ENCODE data around the gene TMPRSS7. TPM values are rescaled to one million over a fixed set of nuclear protein-coding genes. Genes with fewer than 3 reads are reported as not detected.

The TMPRSS7 gene
- total RNA-seq, 6 experiments from 2014 or later, result 0.10 TPM; not detected in 5

Small RNAs within 50 kb of the gene (microRNA-seq; reads per million reads assigned to microRNA genes)
- gene MIR567, result not detected

Other genes with a start within 250 kb of the TMPRSS7 start
- gene PHLDB2, start 175.5 kb upstream of the TMPRSS7 start, total RNA-seq (2021; fragmentation: NEBNext Ultra II Directional; extraction: Animal tissue kit (Norgen Biotek cat#: 25700)), result 10 to 100 TPM; 35.4 to 55.9 (median 37.6) TPM
- gene ABHD10, start 55.7 kb upstream of the TMPRSS7 start, total RNA-seq (2021; fragmentation: NEBNext Ultra II Directional; extraction: Animal tissue kit (Norgen Biotek cat#: 25700)), result 10 to 100 TPM; 39.5 to 44.5 (median 41.3) TPM
- under 1 TPM in 3 of 6 experiments, not detected in 3; 0.26 to 0.63 (median 0.43) TPM for gene TAGLN3, start 35.8 kb upstream of the TMPRSS7 start, total RNA-seq (2021; fragmentation: NEBNext Ultra II Directional; extraction: Animal tissue kit (Norgen Biotek cat#: 25700))
- 10 to 100 TPM in 5 of 6 experiments, 1 to 10 TPM in 1; 9.7 to 11.6 (median 10.7) TPM for gene C3orf52, start 51.7 kb downstream of the TMPRSS7 start, total RNA-seq (2021; fragmentation: NEBNext Ultra II Directional; extraction: Animal tissue kit (Norgen Biotek cat#: 25700))
- gene GCSAM, start 98.5 kb downstream of the TMPRSS7 start, total RNA-seq (2021; fragmentation: NEBNext Ultra II Directional; extraction: Animal tissue kit (Norgen Biotek cat#: 25700)), result not detected

All from HFFc6 (cell line).